Measurements from ENCODE around the gene PHF23. TPM values are rescaled to one million over a fixed set of nuclear protein-coding genes. Genes with fewer than 3 reads are reported as not detected.
A peak's percentile ranks its signal among the peaks of the same experiment; 100 is the strongest.

The PHF23 gene
- total and polyA plus RNA-seq, 9 of the 15 experiments (the other 6 are each of a cell fraction or from before 2014, with no cell fraction given), result 7.4 to 87.5 (median 33.7) TPM

DNA sequence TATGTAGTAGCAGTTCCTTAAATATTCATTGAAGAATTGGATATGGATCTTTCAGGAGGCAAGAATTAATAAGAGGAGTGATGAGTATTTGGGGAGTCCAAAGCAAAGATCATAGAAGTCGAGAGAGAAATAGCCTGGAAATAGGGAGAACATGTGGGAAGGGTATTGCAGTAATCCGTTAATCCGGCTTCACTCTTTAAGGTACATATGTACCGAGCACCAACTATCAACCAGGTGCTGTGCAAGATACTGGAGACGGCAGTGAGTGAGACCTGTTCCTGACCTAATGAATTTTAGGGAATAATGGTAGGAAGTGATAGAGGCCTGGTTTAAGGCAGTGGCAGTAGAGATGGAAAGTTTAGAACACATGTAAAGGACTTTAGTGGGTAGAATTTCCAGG, 13.8 kb upstream of the PHF23 start:
- Histone ChIP-seq H3K9me1 (ENCODE audit: control insufficient read depth, insufficient read depth, low read length) (no peaks in the 10 kb centered on the region), H3K27me3 (ENCODE audit: control insufficient read depth in 2 of 2, insufficient read depth in 2 of 2, low read length in 2 of 2) (no peaks in the 10 kb centered on the region), H3K9ac (ENCODE audit: insufficient read depth in 1 of 2, low read depth in 2 of 2, low read length in 2 of 2) (peak overlapping the region; percentile 94 to 98; a peak in 3 of 4 replicates), H2AFZ (ENCODE audit: low read depth, low read length) (no peak overlapping the region; the same call in 1 of the 2 replicates), H3K36me3 (ENCODE audit: control insufficient read depth, insufficient read depth, low read length) (peaks cover 51% of the 10 kb centered on the region; the same call in 2 of the 3 replicates), H4K20me1 (replicated peaks; ENCODE audit: control insufficient read depth, insufficient read depth, low read length) (no peaks in the 10 kb centered on the region), H3K4me2 (ENCODE audit: insufficient read depth, low read length) (peak overlapping the region; percentile 98), H3K4me1 (replicated peaks in 1 of 2; ENCODE audit: control insufficient read depth in 2 of 2, insufficient read depth in 2 of 2, low read length in 2 of 2) (peaks cover 13 to 19% of the 10 kb centered on the region in 2 experiments; a peak in 4 of 5 replicates), H3K27ac (ENCODE audit: extremely low read depth, low read depth, low read length) (peak overlapping the region; percentile 96), H3K79me2 (ENCODE audit: control insufficient read depth, insufficient read depth, low read length) (peaks cover 51% of the 10 kb centered on the region), H3K9me3 (replicated peaks; ENCODE audit: control insufficient read depth, insufficient read depth, low read depth, low read length) (no peaks in the 10 kb centered on the region), H3K4me3 (peak overlapping the region; percentile 95)
- ChIA-PET POLR2A (no interaction called here), CTCF (ENCODE audit: low intra/inter-chr PET ratio) (no interaction called here)
- BruUV-seq (replicated peaks), result no TSS peak
- WGBS (ENCODE audit: insufficient coverage, low coverage, missing lambda C conversion rate), result 0% methylated on average over 4 of the region's 5 CpGs
- no peak for FAIRE-seq
- no peak for DNase-seq (ENCODE audit: extremely low read depth in 1 of 4, low spot score in 3 of 4)
- TF ChIP-seq TCFL5 (CRISPR knock-in tag; conservative IDR thresholded peaks at IDR 0.05), result no peak
- no peak for TF ChIP-seq CCAR2 (IDR thresholded peaks at IDR 0.05; ENCODE audit: low read depth, low read length)
- TF ChIP-seq CHD4 (IDR thresholded peaks at IDR 0.05; ENCODE audit: insufficient read depth, insufficient replicate concordance, low read depth, low read length, poor library complexity, severe bottlenecking), result no peak
- no peak for TF ChIP-seq MTA1 (IDR thresholded peaks at IDR 0.05; ENCODE audit: borderline replicate concordance)
- TF ChIP-seq, protein P1, sequence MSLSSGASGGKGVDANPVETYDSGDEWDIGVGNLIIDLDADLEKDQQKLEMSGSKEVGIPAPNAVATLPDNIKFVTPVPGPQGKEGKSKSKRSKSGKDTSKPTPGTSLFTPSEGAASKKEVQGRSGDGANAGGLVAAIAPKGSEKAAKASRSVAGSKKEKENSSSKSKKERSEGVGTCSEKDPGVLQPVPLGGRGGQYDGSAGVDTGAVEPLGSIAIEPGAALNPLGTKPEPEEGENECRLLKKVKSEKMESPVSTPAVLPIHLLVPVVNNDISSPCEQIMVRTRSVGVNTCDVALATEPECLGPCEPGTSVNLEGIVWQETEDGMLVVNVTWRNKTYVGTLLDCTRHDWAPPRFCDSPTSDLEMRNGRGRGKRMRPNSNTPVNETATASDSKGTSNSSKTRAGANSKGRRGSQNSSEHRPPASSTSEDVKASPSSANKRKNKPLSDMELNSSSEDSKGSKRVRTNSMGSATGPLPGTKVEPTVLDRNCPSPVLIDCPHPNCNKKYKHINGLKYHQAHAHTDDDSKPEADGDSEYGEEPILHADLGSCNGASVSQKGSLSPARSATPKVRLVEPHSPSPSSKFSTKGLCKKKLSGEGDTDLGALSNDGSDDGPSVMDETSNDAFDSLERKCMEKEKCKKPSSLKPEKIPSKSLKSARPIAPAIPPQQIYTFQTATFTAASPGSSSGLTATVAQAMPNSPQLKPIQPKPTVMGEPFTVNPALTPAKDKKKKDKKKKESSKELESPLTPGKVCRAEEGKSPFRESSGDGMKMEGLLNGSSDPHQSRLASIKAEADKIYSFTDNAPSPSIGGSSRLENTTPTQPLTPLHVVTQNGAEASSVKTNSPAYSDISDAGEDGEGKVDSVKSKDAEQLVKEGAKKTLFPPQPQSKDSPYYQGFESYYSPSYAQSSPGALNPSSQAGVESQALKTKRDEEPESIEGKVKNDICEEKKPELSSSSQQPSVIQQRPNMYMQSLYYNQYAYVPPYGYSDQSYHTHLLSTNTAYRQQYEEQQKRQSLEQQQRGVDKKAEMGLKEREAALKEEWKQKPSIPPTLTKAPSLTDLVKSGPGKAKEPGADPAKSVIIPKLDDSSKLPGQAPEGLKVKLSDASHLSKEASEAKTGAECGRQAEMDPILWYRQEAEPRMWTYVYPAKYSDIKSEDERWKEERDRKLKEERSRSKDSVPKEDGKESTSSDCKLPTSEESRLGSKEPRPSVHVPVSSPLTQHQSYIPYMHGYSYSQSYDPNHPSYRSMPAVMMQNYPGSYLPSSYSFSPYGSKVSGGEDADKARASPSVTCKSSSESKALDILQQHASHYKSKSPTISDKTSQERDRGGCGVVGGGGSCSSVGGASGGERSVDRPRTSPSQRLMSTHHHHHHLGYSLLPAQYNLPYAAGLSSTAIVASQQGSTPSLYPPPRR (CRISPR knock-in tag; IDR thresholded peaks at IDR 0.05; ENCODE audit: borderline replicate concordance), result no peak
- TF ChIP-seq, protein P2, sequence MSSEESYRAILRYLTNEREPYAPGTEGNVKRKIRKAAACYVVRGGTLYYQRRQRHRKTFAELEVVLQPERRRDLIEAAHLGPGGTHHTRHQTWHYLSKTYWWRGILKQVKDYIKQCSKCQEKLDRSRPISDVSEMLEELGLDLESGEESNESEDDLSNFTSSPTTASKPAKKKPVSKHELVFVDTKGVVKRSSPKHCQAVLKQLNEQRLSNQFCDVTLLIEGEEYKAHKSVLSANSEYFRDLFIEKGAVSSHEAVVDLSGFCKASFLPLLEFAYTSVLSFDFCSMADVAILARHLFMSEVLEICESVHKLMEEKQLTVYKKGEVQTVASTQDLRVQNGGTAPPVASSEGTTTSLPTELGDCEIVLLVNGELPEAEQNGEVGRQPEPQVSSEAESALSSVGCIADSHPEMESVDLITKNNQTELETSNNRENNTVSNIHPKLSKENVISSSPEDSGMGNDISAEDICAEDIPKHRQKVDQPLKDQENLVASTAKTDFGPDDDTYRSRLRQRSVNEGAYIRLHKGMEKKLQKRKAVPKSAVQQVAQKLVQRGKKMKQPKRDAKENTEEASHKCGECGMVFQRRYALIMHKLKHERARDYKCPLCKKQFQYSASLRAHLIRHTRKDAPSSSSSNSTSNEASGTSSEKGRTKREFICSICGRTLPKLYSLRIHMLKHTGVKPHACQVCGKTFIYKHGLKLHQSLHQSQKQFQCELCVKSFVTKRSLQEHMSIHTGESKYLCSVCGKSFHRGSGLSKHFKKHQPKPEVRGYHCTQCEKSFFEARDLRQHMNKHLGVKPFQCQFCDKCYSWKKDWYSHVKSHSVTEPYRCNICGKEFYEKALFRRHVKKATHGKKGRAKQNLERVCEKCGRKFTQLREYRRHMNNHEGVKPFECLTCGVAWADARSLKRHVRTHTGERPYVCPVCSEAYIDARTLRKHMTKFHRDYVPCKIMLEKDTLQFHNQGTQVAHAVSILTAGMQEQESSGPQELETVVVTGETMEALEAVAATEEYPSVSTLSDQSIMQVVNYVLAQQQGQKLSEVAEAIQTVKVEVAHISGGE (CRISPR knock-in tag; IDR thresholded peaks at IDR 0.05), result no peak
- TF ChIP-seq ZNF253 (CRISPR knock-in tag; conservative IDR thresholded peaks at IDR 0.05), result no peak
- TF ChIP-seq ADNP (tag; IDR thresholded peaks at IDR 0.05), result no peak
- intact Hi-C loops (cut with micrococcal nuclease), result loop anchor here (2.0 kb wide), 1 partner anchor 14 kb away; the partner anchor contains the start of gene PHF23
- ATAC-seq, result no peak
- in situ Hi-C loops (cut with MboI), result no loop called here

Data from K562 (cell line).